Hippocampal formation (tissue), 2 donors: ENCODE measurements around the gene DHRS3.
"Not testable (repeated sequence)": the region's sequence is repeated elsewhere in the genome, so short reads cannot be mapped to it uniquely, and the experiment has no call there.

Source experiments
- DNase-seq, 2 donors: peaks; one replicate each; lab custom pipeline; 2025; lab: John Stamatoyannopoulos, UW

Gene DHRS3

GRCh38 chr1:12617901-12618660 is at the start of gene DHRS3:
TSS of gene DHRS3 (minus strand) at chr1:12618210. CDS start at chr1:12617348, 862 bp downstream.
- peak; percentile 75 to 76 for DNase-seq

- no peak for DNase-seq
Observed at GRCh38 chr1:12666141-12666735, 48.2 kb upstream of the DHRS3 start.

DNA sequence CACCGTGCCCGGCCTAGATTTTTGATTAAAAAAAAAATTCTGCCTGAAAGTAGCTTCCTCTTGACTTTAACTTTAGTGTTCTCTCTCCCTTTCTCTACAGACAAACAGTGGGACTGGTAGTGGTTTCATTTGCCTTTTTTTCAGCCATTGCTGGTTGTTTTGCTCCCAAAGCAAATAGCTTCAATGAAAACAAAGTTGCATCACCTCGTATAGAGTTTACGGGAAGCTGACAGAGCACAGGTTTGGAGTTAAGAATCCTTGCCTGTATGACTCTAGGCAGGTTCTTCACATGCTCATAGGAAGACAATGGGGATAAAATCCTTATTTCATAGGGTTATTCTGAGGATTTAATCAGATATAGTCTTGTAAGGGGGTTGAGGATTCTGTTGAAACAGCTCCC is 47.5 kb upstream of the DHRS3 start:
- DNase-seq = no peak

DNA sequence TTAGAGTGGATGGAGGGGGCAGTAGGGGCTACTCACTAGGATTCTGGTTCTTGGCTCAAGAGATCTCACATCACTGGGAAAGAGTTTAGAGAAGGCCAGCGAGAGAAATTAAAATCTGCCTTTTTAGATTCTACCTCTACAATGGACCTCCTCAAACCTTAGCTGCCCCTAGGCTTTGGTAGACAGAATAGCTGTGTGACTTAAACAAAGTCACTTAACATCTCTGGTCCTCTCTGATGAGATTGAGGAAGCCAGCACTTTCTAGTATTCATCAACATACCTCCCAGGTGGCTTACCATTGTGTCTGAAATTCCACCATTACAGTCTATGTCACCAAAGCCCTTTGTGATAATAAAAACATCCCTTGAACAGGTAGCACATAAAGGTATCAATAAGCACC is 44.5 kb upstream of the DHRS3 start:
- DNase-seq = no peak

DNA sequence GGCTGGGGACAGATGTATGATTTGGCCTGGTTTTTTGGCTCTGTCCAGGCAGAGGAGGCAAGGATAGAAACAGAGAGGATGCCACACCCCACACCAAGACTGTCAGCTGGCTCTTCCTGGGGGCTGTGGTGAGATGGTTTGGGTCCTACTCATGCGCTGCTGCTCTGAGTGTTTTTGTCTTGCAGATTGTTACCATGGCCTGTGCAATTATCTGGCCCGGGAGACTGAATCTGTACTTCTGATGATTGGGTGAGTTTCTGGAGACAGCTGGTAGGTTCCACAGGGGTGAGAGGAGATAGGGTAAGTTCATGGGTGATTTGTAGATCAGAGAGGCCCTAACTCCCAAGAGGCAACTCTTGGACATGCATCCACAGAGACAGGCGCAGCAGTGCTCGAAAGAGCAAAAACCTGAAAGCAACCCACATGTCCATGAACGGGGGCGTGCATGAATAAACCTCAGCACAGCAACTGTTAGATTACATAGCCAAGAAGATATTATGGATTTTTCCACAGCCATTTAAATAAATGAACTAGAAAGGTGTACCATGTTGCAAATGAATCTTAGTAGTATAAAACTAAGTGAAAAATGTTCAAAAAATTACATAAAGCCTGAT is 43.7 kb upstream of the DHRS3 start:
- peak in 1 of 2 donors; percentile 6 for DNase-seq

GRCh38 chr1:12658531-12659453 is 40.8 kb upstream of the DHRS3 start:
- DNase-seq = peak; percentile 29 to 44

GRCh38 chr1:12657885-12658512 is 40.0 kb upstream of the DHRS3 start:
- DNase-seq = not testable (repeated sequence)

DNA sequence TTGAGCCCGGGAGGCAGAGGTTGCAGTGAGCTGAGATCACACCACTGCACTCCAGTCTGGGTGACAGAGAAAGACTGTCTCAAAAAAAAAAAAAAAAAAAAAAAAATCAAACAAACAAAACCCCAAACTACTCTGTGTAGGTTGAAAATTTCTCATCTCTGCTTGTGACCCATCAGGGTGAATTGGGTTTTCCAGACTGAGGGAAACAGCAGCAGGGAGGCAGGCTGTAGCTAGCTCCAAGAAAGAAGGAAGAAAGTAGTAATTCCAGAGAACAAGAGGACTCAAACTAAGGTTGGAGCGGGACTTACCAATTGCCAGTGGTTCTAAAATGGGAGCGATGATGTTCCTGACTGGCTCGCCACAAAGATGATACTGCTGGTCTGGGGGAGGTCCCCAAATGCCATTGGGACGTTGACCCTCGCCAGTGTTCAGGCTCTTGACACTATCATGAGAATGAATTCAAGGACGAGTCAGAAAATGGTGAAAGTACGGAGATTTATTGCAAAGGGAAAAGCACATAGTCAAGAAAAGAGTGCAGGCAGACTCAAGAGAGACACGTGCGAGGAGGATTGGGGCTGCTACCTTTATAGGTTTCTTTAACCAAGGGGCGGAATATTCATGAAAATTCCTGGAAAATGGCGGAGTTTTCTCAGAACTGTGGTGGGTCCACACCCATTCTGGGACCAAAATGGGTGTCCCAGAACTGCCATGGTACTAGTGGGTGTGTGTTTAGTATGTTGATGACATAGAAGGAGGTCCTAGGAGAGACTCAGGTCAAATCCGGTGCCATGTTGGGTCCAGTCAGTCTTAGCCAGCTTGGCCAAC is 39.3 kb upstream of the DHRS3 start:
- DNase-seq = no peak

- DNase-seq = no peak
Observed at GRCh38 chr1:12656575-12656974, 38.6 kb upstream of the DHRS3 start.

GRCh38 chr1:12654657-12655056 is 36.6 kb upstream of the DHRS3 start:
- DNase-seq = no peak

DNA sequence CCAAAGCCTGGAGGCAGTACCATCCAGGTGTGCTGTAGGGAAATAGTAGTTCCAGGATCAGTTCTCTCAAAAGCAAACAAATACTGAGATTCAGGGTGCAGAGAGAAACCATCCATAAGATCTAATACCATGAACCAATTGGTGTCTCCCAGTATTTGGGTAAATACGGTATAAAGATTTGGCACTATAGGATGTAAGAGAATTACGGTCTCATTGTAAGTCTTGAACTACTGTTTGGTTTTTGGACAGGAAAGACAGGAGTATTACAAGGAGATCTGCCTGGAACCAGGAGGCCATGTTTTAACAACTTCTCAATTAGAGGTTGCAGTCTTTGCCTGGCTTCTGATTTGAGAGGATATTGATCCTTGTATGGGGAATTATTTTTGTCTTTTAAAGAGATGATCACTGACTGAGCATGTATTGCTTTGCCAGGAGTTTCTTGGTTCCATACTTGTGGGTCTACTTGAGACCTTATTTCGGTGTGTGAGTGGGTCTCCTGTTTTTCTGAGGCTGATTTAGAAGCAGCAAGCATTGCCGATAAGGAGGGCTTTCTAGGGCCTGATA is 36.1 kb upstream of the DHRS3 start:
- no peak for DNase-seq

DNA sequence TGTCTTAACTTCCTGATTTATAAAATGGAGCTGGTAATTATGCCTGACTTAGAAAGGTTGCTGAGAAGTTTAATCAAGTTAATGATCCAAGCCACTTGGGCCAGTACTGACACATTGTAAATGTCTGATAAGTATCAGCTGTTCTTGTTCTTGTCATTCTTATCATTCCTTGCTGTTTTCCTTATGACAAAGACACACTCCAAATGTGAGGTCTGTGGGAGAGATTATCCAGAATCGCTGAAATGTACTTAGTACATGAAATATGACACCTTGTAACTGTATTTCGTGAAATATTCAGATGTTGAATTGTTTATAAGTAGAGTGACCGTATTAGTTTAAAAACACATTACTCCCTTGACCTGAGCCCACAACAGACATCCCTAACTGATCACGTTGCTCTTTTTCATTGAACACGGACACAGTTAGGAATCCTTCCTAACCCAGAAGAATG is 32.0 kb upstream of the DHRS3 start:
- DNase-seq = no peak

GRCh38 chr1:12648741-12649140 is 30.7 kb upstream of the DHRS3 start:
- DNase-seq = no peak

DNA sequence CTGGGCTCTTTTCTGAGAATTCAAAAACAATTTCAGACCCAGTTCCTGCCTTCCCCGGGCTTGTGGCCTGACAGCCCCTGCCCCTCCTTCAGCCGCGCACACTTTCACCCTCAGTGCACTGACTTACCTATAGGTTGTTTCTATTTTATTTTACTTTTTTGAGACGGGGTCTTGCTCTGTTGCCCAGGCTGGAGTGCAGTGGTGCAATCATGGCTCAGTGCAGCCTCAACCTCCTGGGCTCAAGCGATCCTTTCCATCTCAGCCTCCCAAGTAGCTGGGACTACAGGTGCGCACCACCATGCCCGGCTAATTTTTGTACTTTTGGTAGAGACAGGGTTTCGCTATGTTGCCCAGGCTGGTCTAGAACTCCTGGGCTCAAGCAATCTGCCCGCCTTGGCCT is 27.4 kb upstream of the DHRS3 start:
- not testable (repeated sequence) for DNase-seq

DNA sequence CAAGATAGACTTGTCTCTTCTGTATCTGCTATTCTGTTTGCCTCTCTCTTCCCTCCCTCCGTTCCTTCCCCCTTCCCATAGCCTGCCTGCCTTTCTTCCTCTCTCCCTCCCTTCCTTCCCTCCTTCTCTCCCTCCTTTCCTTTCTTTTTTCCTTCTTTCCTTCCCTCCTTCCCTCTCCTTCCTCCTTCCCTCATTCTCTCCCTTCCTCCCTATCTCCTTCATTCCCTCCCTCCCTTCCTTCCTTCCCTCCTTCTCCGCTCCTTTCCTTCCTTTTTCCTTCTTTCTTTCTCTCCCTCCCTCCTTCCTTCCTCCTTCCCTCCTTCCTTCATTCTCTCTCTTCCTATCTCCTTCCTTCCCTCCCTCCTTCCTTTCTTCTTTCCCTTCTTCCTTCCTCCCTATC is 26.8 kb upstream of the DHRS3 start:
- no peak for DNase-seq

DNA sequence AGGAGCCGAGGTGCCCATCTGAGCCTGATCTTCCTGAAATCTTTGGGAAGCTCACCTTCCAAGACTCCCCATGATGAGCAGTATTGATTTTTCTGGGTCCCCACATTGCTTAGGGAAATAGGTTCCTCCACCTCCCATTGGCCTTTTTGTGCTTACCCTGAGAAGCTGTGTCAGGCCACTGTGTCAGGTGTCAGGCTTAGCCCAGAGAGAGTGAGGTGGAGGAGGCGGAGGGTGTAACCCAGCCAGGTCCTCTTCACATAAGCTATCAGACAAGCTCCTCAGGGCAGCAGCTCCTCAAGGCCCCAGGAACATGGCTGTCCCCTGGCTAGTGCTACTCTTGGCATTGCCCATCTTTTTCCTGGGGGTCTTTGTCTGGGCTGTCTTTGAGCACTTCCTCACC is 26.2 kb upstream of the DHRS3 start:
- DNase-seq = no peak

DNA sequence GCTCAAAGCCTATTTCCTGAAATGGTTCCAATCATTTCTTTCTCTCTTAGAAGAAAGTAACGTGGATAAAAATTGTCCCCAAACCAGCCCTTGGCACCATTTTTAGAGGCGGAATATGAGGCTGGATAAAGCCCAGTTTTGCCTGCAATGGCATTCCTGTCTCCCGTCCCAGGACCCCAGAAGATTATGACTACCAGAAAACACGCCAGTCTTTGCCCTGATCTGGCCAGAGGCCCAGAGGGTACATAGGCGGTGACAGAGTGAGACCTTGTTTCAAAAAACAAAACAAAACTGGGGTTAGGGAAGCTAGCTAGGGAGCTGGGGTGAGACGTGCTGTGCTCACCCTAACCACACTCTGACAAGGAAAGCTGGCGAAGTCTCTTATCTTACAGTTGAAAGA is 25.8 kb upstream of the DHRS3 start, which contains the start of gene AADACL4:
TSS of gene AADACL4 (plus strand) at position 301 of the 400 bp plus-strand sequence. CDS start 462 bp downstream, outside the sequence.
- no peak for DNase-seq

DNA sequence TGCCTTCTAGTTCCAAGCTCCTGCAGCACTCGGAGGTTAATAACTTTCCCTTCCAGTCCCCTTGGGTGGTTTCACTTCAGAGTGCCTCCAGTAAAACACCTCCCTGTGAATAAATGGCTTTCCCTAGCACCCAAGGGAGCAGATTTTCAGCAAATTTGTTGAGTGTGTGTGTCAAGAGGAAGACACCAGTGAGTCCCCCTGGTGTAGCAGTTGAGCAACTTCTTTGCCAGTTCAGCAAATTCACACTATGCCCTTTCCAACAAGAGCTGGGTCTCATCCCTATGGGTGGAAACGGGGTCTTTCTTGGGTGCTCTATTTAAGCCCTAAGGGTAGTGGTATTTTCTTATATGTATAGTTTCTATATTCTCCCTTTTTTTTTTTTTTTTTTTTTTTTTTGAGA is 25.1 kb upstream of the DHRS3 start:
- no peak for DNase-seq

DNA sequence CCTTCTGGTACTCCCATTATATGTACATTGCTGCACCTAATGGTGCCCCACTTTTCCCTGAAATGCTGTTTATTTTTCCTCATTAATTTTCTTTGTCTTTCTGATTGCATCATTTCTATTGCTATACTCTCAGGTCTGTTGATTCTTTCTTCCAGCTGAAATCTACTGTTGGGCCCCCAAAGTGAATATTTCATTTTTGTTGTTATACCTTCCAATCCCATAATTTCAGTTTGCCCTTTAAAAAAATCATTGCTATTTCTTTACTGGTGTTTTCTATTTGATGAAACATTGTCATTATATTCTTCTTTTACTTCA is 22.9 kb upstream of the DHRS3 start:
- DNase-seq = no peak

DNA sequence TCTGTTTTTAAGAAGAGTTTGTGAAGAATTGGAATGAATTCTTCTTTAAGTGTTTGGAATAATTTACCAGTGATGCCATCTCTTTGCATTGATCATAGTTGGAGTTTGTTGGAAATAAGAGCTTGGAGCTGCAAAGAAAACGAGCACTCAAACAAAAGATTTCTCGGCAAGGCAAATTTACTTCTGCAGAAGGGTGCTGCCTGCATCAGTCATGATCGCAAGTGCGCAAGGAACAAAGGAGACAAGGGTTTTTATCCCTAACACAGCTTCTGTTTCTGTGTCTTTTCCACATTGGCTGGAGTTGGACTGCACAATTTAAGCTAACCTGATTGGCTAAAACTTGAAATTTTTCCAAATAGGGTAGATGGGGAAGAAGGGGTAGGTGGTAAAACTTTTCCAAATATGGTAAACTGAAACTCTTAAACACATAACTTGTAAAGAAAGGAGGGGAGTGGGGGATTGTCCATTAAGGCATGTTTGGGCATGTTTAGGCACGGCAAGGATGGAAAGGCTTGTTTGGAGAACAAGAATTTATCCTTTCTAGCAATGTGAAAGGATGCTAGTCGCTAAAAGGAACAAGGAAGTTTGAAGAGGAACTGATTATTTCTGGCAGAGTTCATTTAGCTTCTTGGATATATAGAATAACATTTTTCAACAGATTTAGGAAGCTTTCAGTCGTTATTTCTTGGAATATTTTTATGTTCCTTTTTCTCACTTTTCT is 22.4 kb upstream of the DHRS3 start:
- no peak for DNase-seq
